CD14-positive monocyte (primary cell): ENCODE measurements around the gene MAPK4. TPM values are rescaled to one million over a fixed set of nuclear protein-coding genes. Genes with fewer than 3 reads are reported as not detected.

ENCODE experiments used
- DNase-seq, 3 donors: peaks; one replicate each; pipeline ENCODE4 v3.0.0-alpha.2; 2011 to 2022
- H2AFZ ChIP-seq: 2 replicates; pipeline ENCODE4 v1.6.0; 2012; ENCODE audit warnings: mild to moderate bottlenecking, low read depth, low read length, inconsistent platforms; ENCODE audit not compliant: insufficient read depth, poor library complexity, severe bottlenecking
- H3K27ac ChIP-seq, 2 donors: 1 replicate in 1 of 2; 2 replicates in 1 of 2; pipeline ENCODE4 v1.5.1; 2012 to 2013; ENCODE audit warnings: low read length in 2 of 2, control low read depth in 1 of 2, inconsistent platforms in 1 of 2, low read depth in 1 of 2, mild to moderate bottlenecking in 1 of 2
- H3K27me3 ChIP-seq, 2 donors: one replicate each; pipeline versions ENCODE4 v1.6.0 to v1.6.1; 2011 to 2013; ENCODE audit warnings: low read length in 2 of 2; ENCODE audit not compliant: control insufficient read depth in 2 of 2, insufficient read depth in 2 of 2
- H3K36me3 ChIP-seq, 2 donors: replicated peaks in 1 of 2; 1 replicate in 1 of 2; 2 replicates in 1 of 2; pipeline versions ENCODE4 v1.5.1 to v1.6.1; 2012 to 2013; ENCODE audit warnings: low read length in 2 of 2, control low read depth in 1 of 2, inconsistent platforms in 1 of 2, mild to moderate bottlenecking in 1 of 2; ENCODE audit not compliant: insufficient read depth in 2 of 2, control insufficient read depth in 1 of 2
- H3K4me1 ChIP-seq, 2 donors: 1 replicate in 1 of 2; 2 replicates in 1 of 2; pipeline versions ENCODE4 v1.5.1 to v1.6.1; 2012 to 2013; ENCODE audit warnings: low read length in 2 of 2, control low read depth in 1 of 2, inconsistent platforms in 1 of 2, mild to moderate bottlenecking in 1 of 2, moderate library complexity in 1 of 2; ENCODE audit not compliant: insufficient read depth in 2 of 2, control insufficient read depth in 1 of 2
- H3K4me2 ChIP-seq: replicated peaks from 2 replicates; pipeline ENCODE3; 2012; ENCODE audit warnings: low read length, moderate library complexity, mild to moderate bottlenecking; ENCODE audit not compliant: poor library complexity, severe bottlenecking; ENCODE audit errors: extremely low read depth
- H3K4me3 ChIP-seq, 3 experiments: fragments of 200-600 bp in 1 of 3; sonication (generic) in 1 of 3; replicated peaks in 1 of 3; 1 replicate in 2 of 3; 2 replicates in 1 of 3; pipeline ENCODE4 v1.5.1; 2011 to 2013; ENCODE audit warnings: low read length in 3 of 3, mild to moderate bottlenecking in 3 of 3, control low read depth in 2 of 3, low read depth in 2 of 3, inconsistent platforms in 1 of 3, moderate library complexity in 1 of 3
- H3K79me2 ChIP-seq: 2 replicates; pipeline ENCODE4 v1.6.0; 2012; ENCODE audit warnings: mild to moderate bottlenecking, control low read depth, inconsistent platforms, low read length, moderate library complexity; ENCODE audit not compliant: insufficient read depth
- H3K9ac ChIP-seq: 2 replicates; pipeline ENCODE4 v1.6.0; 2017; ENCODE audit warnings: low read length, mild to moderate bottlenecking; ENCODE audit not compliant: insufficient read depth, poor library complexity, severe bottlenecking
- H3K9me3 ChIP-seq, 2 donors: replicated peaks in 1 of 2; 1 replicate in 1 of 2; 2 replicates in 1 of 2; pipeline versions ENCODE4 v1.5.1 to v1.6.1; 2012 to 2013; ENCODE audit warnings: low read length in 2 of 2, control low read depth in 1 of 2; ENCODE audit not compliant: control insufficient read depth in 1 of 2, insufficient read depth in 1 of 2
- H4K20me1 ChIP-seq: 2 replicates; pipeline ENCODE4 v1.6.0; 2012; ENCODE audit warnings: mild to moderate bottlenecking, low read length, control low read depth, moderate library complexity; ENCODE audit not compliant: insufficient read depth
- H3K27ac Mint-ChIP-seq, 7 donors: one replicate each; pipeline ENCODE4 v1.8.0; 2020; ENCODE audit warnings: mild to moderate bottlenecking in 7 of 7, mixed read lengths in 7 of 7, moderate library complexity in 6 of 7, inconsistent platforms in 2 of 7
- H3K27me3 Mint-ChIP-seq, 3 donors: one replicate each; pipeline ENCODE4 v1.8.0; 2021 to 2022; ENCODE audit warnings: low read depth in 3 of 3, mild to moderate bottlenecking in 3 of 3, mixed read lengths in 3 of 3, moderate library complexity in 3 of 3, inconsistent platforms in 1 of 3
- H3K36me3 Mint-ChIP-seq, 2 donors: one replicate each; pipeline ENCODE4 v1.8.0; 2020; ENCODE audit warnings: mixed read lengths in 2 of 2, inconsistent platforms in 1 of 2, mild to moderate bottlenecking in 1 of 2
- H3K4me1 Mint-ChIP-seq: one replicate; pipeline ENCODE4 v1.8.0; 2020; ENCODE audit warnings: mild to moderate bottlenecking, mixed read lengths
- H3K4me3 Mint-ChIP-seq, 2 donors: one replicate each; pipeline ENCODE4 v1.8.0; 2020; ENCODE audit warnings: mild to moderate bottlenecking in 2 of 2, mixed read lengths in 2 of 2, moderate library complexity in 1 of 2
- H3K9me3 Mint-ChIP-seq, 7 donors: one replicate each; pipeline ENCODE4 v1.8.0; 2020 to 2022; ENCODE audit warnings: mixed read lengths in 7 of 7, mild to moderate bottlenecking in 6 of 7, moderate library complexity in 6 of 7, inconsistent platforms in 2 of 7
- WGBS: methylation state at CpG from one replicate; pipeline ENCODE4 v1.1.5; 2013; ENCODE audit warnings: missing lambda C conversion rate; ENCODE audit not compliant: insufficient coverage; 5-methylcytosine and 5-hydroxymethylcytosine counted together
- intact Hi-C, 2 donors: fragments of 100-400 bp; cut with micrococcal nuclease; formaldehyde crosslinking; loops; one replicate each; pipeline versions ENCODE4 v1.15.0 to v1.15.1; 2023
- polyA plus RNA-seq, 3 donors: library from polyadenylated mRNA; depleted of rRNA in 1 of 3; unstranded in 2 of 3; stranded (reverse) in 1 of 3; fragments of 300-500 nt in 2 of 3; fragments of >200 nt in 1 of 3; fragmentation: Illumina TruSeq in 2 of 3; gene quantifications; 1 replicate in 2 of 3; 2 replicates in 1 of 3; pipeline ENCODE4 v1.2.3, GENCODE V29; 2012 to 2021
- TF ChIP-seq, protein P1 (sequence below): fragments of 200-600 bp; IDR thresholded peaks from one replicate; pipeline ENCODE4 v1.8.0; 2022; ENCODE audit warnings: antibody characterized with exemption, mild to moderate bottlenecking

MAPK4 gene
- polyA plus RNA-seq, 3 donors = not detected

DNA sequence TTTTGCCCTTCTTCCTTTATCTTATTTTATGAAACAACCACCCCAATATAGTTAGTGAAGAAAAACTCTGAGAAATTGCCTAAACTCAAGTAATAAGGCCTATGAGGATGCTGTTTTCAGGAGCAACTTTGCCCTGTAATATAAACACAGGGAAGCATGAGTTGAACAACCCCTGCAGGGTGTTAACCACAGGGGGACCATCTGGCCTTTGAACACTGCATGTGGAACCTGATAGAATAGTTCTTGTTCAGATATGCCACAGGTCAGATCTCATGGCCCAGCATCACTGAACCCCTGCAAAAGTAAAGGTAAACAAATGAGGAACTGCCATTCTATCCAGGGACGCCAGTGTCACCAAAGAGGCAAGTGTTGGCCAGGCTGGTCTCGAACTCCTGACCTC lies 82.6 kb downstream of the MAPK4 start:
- intact Hi-C loops = no loop called here
- Mint-ChIP-seq H3K4me3 (no peak overlapping the region), H3K4me1 (no peaks in the 10 kb centered on the region), H3K27ac (peak overlapping the region in 1 of 7 donors; percentile 51), H3K27me3 (peaks cover 0 to 1% (median 0%) of the 10 kb centered on the region in 3 donors), H3K36me3 (no peaks in the 10 kb centered on the region), H3K9me3 (no peaks in the 10 kb centered on the region)
- no peaks in the 10 kb centered on the region for H3K79me2 ChIP-seq
- no peaks in the 10 kb centered on the region for H3K4me1 ChIP-seq
- WGBS = 93% methylated on average over 2 of the region's 2 CpGs
- H2AFZ ChIP-seq = no peak overlapping the region
- H3K36me3 ChIP-seq = no peaks in the 10 kb centered on the region
- no peak for DNase-seq
- no peaks in the 10 kb centered on the region for H3K9me3 ChIP-seq
- no peaks in the 10 kb centered on the region for H3K27me3 ChIP-seq
- no peak overlapping the region for H3K9ac ChIP-seq
- no peaks in the 10 kb centered on the region for H4K20me1 ChIP-seq
- TF ChIP-seq, protein P1, sequence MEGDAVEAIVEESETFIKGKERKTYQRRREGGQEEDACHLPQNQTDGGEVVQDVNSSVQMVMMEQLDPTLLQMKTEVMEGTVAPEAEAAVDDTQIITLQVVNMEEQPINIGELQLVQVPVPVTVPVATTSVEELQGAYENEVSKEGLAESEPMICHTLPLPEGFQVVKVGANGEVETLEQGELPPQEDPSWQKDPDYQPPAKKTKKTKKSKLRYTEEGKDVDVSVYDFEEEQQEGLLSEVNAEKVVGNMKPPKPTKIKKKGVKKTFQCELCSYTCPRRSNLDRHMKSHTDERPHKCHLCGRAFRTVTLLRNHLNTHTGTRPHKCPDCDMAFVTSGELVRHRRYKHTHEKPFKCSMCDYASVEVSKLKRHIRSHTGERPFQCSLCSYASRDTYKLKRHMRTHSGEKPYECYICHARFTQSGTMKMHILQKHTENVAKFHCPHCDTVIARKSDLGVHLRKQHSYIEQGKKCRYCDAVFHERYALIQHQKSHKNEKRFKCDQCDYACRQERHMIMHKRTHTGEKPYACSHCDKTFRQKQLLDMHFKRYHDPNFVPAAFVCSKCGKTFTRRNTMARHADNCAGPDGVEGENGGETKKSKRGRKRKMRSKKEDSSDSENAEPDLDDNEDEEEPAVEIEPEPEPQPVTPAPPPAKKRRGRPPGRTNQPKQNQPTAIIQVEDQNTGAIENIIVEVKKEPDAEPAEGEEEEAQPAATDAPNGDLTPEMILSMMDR = no peak
- no peak overlapping the region for H3K4me2 ChIP-seq
- no peak overlapping the region for H3K4me3 ChIP-seq
- no peak overlapping the region for H3K27ac ChIP-seq

DNA sequence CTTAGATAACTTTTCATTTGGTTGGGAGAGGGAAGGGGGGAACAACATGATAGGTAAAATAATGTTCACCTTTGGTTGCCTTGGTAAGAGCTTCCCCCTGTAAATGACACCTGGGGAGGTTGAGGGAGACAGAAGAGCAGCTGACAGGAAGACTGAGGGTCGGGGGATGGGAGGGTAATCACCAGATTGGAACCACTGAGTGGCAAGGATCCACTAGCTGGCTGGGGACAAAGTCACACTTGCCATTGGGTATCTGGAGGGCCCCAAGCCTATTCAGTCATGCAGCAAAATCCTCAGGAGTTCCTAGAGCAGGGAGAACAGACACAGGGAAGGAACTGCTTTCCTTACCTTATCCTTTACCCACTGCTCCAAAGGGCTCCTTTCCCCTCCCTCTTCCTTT lies 84.3 kb downstream of the MAPK4 start:
- Histone ChIP-seq H3K36me3 (no peaks in the 10 kb centered on the region), H3K27ac (no peak overlapping the region), H4K20me1 (no peaks in the 10 kb centered on the region), H3K4me1 (no peaks in the 10 kb centered on the region), H3K4me2 (no peak overlapping the region), H3K9me3 (no peaks in the 10 kb centered on the region), H3K79me2 (no peaks in the 10 kb centered on the region), H3K4me3 (no peak overlapping the region), H3K9ac (no peak overlapping the region), H2AFZ (no peak overlapping the region), H3K27me3 (no peaks in the 10 kb centered on the region)
- Mint-ChIP-seq H3K27me3 (peaks cover 0 to 1% (median 0%) of the 10 kb centered on the region in 3 donors), H3K9me3 (no peaks in the 10 kb centered on the region), H3K4me3 (no peak overlapping the region), H3K36me3 (no peaks in the 10 kb centered on the region), H3K4me1 (no peaks in the 10 kb centered on the region), H3K27ac (no peak overlapping the region)
- 89% methylated on average over 1 of the region's 1 CpG for WGBS
- TF ChIP-seq, protein P1 = no peak
- intact Hi-C loops = no loop called here
- no peak for DNase-seq
